Suppressor macrophage (primary cell): ENCODE results near the gene OLIG2.
A peak's percentile ranks its signal among the peaks of the same experiment; 100 is the strongest.

Experiments
- DNase-seq, 4 experiments: peaks; one replicate each; pipeline ENCODE4 v3.0.0-alpha.2; 2020 to 2022
- total RNA-seq, 17 experiments: gene quantifications; one replicate each; lab custom pipeline; 2026; ENCODE audit warnings: mixed read lengths in 6 of 17, inconsistent platforms in 3 of 17; lab: John Stamatoyannopoulos, UW

OLIG2 gene
- total RNA-seq: 0 to 1.3 (median 0.05) reads per million in 17 experiments

GRCh38 chr21:33025489-33026442 lies at the start of gene OLIG2:
Gene OLIG2 (plus strand): TSS chr21:33025935. CDS start chr21:33026863, 928 bp downstream.
- DNase-seq: peak; percentile 43 to 61 (median 50)

- DNase-seq: no peak
Observed at GRCh38 chr21:32976791-32977190, 48.9 kb upstream of the OLIG2 start.

GRCh38 chr21:32977216-32977615 lies 48.5 kb upstream of the OLIG2 start:
- no peak for DNase-seq

GRCh38 chr21:32978331-32979270 lies 47.1 kb upstream of the OLIG2 start:
- no peak for DNase-seq

GRCh38 chr21:32979598-32980268 lies 46.0 kb upstream of the OLIG2 start:
- peak in 3 of 4 experiments; percentile 11 to 32 (median 15) for DNase-seq

GRCh38 chr21:32981096-32981495 lies 44.6 kb upstream of the OLIG2 start:
- DNase-seq: no peak

GRCh38 chr21:32990666-32991065 lies 35.1 kb upstream of the OLIG2 start:
- DNase-seq: no peak

GRCh38 chr21:32991361-32991760 lies 34.4 kb upstream of the OLIG2 start:
- DNase-seq: no peak

GRCh38 chr21:32993894-32994293 lies 31.8 kb upstream of the OLIG2 start:
- DNase-seq: no peak

- peak; percentile 46 to 77 (median 56) for DNase-seq
Observed at GRCh38 chr21:32994305-32994704, 31.4 kb upstream of the OLIG2 start.

- peak; percentile 84 to 97 (median 90) for DNase-seq
Observed at GRCh38 chr21:33007747-33008146, 18.0 kb upstream of the OLIG2 start.

- peak in 1 of 4 experiments; percentile 25 for DNase-seq
Observed at GRCh38 chr21:33008333-33009051, 17.2 kb upstream of the OLIG2 start.

GRCh38 chr21:33010931-33011330 lies 14.8 kb upstream of the OLIG2 start:
- DNase-seq: peak in 2 of 4 experiments; percentile 31 to 36

GRCh38 chr21:33011462-33011861 lies 14.3 kb upstream of the OLIG2 start:
- peak; percentile 89 to 98 (median 94) for DNase-seq

- DNase-seq: no peak
Observed at GRCh38 chr21:33013626-33014025, 12.1 kb upstream of the OLIG2 start.

- DNase-seq: no peak
Observed at GRCh38 chr21:33014331-33014730, 11.4 kb upstream of the OLIG2 start.

GRCh38 chr21:33015096-33015495 lies 10.6 kb upstream of the OLIG2 start:
- DNase-seq: peak in 3 of 4 experiments; percentile 46 to 53 (median 47)

- DNase-seq: peak; percentile 40 to 65 (median 56)
Observed at GRCh38 chr21:33015756-33016155, 10.0 kb upstream of the OLIG2 start.

GRCh38 chr21:33018707-33019465 lies 6.8 kb upstream of the OLIG2 start:
- no peak for DNase-seq

- no peak for DNase-seq
Observed at GRCh38 chr21:33019516-33019884, 6.2 kb upstream of the OLIG2 start.
